HFFc6 (cell line): ENCODE results near the gene CD2. TPM values are rescaled to one million over a fixed set of nuclear protein-coding genes. Genes with fewer than 3 reads are reported as not detected.

Source experiments
- DNase-seq: peaks from one replicate; pipeline ENCODE4 v3.0.0-alpha.2; 2018
- H3K27ac Mint-ChIP-seq: 2 replicates; pipeline ENCODE4 v1.8.0; 2020; ENCODE audit warnings: mild to moderate bottlenecking, mixed read lengths
- H3K27me3 Mint-ChIP-seq: 2 replicates; pipeline ENCODE4 v1.8.0; 2021; ENCODE audit warnings: mild to moderate bottlenecking, moderate library complexity, mixed read lengths; ENCODE audit not compliant: insufficient read depth
- H3K36me3 Mint-ChIP-seq: 2 replicates; pipeline ENCODE4 v1.8.0; 2021; ENCODE audit warnings: low read depth, mixed read lengths
- H3K4me1 Mint-ChIP-seq: 2 replicates; pipeline ENCODE4 v1.8.0; 2020; ENCODE audit warnings: low read depth, mixed read lengths
- H3K4me3 Mint-ChIP-seq: 2 replicates; pipeline ENCODE4 v1.8.0; 2020; ENCODE audit warnings: mild to moderate bottlenecking, moderate library complexity, mixed read lengths
- H3K9me3 Mint-ChIP-seq: 2 replicates; pipeline ENCODE4 v1.8.0; 2020; ENCODE audit warnings: mild to moderate bottlenecking, mixed read lengths
- total RNA-seq, 6 experiments: library from RNA; stranded (reverse); fragmentation: NEBNext Ultra II Directional; extraction: Animal tissue kit (Norgen Biotek cat#: 25700); gene quantifications; 2 replicates in 1 of 6; 3 replicates in 5 of 6; pipeline ENCODE4 v1.2.3, GENCODE V29; 2021
- TF ChIP-seq, protein P1 (sequence below): fragments of 200-600 bp; sonication (generic); IDR thresholded peaks from 2 replicates; pipeline ENCODE4 v1.5.0; 2021; ENCODE audit warnings: antibody characterized with exemption, mild to moderate bottlenecking

CD2 gene
- total RNA-seq, 6 experiments from 2014 or later: not detected

DNA sequence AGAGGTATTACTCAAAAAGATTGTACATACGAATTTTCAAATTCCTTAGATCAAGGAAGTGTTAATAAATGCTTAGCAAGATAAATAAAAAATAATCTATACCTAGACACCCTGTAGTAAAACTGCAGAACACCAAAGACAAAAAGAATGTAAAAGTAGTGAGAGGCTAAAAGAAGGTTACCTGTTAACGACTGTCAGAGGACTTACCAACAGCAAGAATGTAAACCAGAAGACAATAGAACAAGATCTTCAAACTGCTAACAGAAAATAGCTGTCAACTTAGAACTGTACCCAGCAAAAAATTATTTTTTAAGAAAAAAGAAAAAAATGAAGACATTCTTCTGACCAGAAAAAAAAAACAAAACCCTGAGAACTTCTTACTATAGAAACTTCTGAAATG is 51.2 kb downstream of the CD2 start:
- Mint-ChIP-seq H3K9me3 (no peaks in the 10 kb centered on the region), H3K27me3 (peaks cover 16% of the 10 kb centered on the region), H3K4me1 (no peaks in the 10 kb centered on the region), H3K36me3 (no peaks in the 10 kb centered on the region), H3K4me3 (no peak overlapping the region), H3K27ac (no peak overlapping the region)
- DNase-seq: no peak
- TF ChIP-seq, protein P1, sequence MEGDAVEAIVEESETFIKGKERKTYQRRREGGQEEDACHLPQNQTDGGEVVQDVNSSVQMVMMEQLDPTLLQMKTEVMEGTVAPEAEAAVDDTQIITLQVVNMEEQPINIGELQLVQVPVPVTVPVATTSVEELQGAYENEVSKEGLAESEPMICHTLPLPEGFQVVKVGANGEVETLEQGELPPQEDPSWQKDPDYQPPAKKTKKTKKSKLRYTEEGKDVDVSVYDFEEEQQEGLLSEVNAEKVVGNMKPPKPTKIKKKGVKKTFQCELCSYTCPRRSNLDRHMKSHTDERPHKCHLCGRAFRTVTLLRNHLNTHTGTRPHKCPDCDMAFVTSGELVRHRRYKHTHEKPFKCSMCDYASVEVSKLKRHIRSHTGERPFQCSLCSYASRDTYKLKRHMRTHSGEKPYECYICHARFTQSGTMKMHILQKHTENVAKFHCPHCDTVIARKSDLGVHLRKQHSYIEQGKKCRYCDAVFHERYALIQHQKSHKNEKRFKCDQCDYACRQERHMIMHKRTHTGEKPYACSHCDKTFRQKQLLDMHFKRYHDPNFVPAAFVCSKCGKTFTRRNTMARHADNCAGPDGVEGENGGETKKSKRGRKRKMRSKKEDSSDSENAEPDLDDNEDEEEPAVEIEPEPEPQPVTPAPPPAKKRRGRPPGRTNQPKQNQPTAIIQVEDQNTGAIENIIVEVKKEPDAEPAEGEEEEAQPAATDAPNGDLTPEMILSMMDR: no peak

DNA sequence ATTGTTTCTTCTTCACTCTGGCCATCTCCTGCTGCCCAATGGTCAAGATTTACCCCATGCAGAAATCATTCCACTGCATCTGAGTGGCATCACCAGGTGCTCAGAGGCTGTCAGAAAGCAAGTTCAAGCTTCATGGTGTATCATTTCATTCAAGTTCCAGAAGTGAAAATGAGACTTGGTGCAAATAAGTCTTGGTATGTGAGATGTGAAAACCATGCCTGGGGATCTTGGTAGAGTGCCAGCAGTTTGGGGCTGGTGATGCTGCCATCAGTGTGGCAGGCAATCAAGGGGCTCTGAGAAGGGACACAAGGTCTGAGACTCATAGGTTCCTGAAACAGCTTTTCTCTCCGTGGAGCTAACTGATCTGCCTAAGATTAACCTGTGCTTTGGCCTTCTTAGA is 52.0 kb downstream of the CD2 start:
- Mint-ChIP-seq H3K36me3 (no peaks in the 10 kb centered on the region), H3K4me3 (no peak overlapping the region), H3K27me3 (peaks cover 8% of the 10 kb centered on the region), H3K27ac (no peak overlapping the region), H3K4me1 (no peaks in the 10 kb centered on the region), H3K9me3 (no peaks in the 10 kb centered on the region)
- DNase-seq: no peak
- TF ChIP-seq, protein P1: no peak

- TF ChIP-seq, protein P1: no peak
- Mint-ChIP-seq H3K4me1 (no peaks in the 10 kb centered on the region), H3K9me3 (no peaks in the 10 kb centered on the region), H3K27ac (no peak overlapping the region), H3K27me3 (peaks cover 8% of the 10 kb centered on the region), H3K36me3 (no peaks in the 10 kb centered on the region), H3K4me3 (no peak overlapping the region)
- DNase-seq: no peak
Measured at GRCh38 chr1:116806671-116807070, 52.4 kb downstream of the CD2 start.

GRCh38 chr1:116807394-116808199 is 53.4 kb downstream of the CD2 start:
- H3K9me3 Mint-ChIP-seq: no peaks in the 10 kb centered on the region
- H3K27ac Mint-ChIP-seq: no peak overlapping the region
- no peaks in the 10 kb centered on the region for H3K36me3 Mint-ChIP-seq

DNA sequence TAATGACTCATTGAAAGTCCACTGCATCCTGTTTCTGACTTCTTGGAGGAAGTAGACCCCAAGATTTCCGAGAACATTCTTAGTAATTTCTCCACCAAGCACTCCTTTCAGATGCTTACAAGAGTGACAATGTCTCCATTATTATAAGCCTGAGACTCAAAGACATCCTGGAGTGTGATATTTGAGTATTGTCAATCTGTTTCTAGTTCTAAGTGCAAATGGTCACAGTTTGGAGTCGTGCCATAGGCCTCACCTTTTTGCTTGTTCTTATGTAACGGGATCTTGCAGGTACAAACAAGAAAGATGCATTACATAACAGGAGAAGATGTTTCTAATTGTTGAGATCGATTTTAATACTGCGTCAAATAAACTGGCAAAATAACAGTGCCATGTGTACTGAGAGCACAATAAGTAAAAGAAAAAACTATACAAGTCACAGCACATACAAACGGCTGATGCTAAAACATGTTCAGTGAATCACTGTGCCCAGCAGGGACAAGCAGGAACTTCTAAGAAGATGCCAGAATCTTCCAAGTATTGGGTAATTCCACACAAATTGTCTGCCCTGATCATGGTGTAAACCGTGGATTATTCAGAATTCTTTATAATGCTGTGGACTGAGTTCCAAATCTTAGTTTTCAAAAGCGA is 54.1 kb downstream of the CD2 start:
- peaks cover 8% of the 10 kb centered on the region for H3K27me3 Mint-ChIP-seq
- no peak for DNase-seq
- H3K27ac Mint-ChIP-seq: no peak overlapping the region
- H3K36me3 Mint-ChIP-seq: no peaks in the 10 kb centered on the region
- H3K4me1 Mint-ChIP-seq: no peaks in the 10 kb centered on the region
- no peak overlapping the region for H3K4me3 Mint-ChIP-seq
- H3K9me3 Mint-ChIP-seq: no peaks in the 10 kb centered on the region
- TF ChIP-seq, protein P1: no peak

More at GRCh38 chr1:116807394-116808199, 53.4 kb downstream of the CD2 start:
- H3K27me3 Mint-ChIP-seq: peaks cover 8% of the 10 kb centered on the region
- H3K4me1 Mint-ChIP-seq: no peaks in the 10 kb centered on the region
- TF ChIP-seq, protein P1: no peak
- no peak overlapping the region for H3K4me3 Mint-ChIP-seq
- DNase-seq: no peak
